Lower lobe of right lung (tissue), 2 donors: Measurements from ENCODE around the gene GLI3. TPM values are rescaled to one million over a fixed set of nuclear protein-coding genes. Genes with fewer than 3 reads are reported as not detected.

ENCODE experiments used
- ATAC-seq, 2 donors: fragments of 200-7000 bp; cut with Tn5 transposase; one replicate each; pipeline ENCODE4 v1.9.1; 2020 to 2022; ENCODE audit warnings: mild to moderate bottlenecking in 2 of 2, moderate library complexity in 2 of 2
- DNase-seq: peaks from one replicate; pipeline ENCODE4 v3.0.0-alpha.2; 2020
- H3K27ac ChIP-seq: fragments of 200-600 bp; one replicate; pipeline ENCODE4 v1.8.0; 2022
- H3K27me3 ChIP-seq: fragments of 200-600 bp; one replicate; pipeline ENCODE4 v1.8.0; 2022; ENCODE audit warnings: low read depth
- H3K36me3 ChIP-seq: fragments of 200-600 bp; one replicate; pipeline ENCODE4 v1.8.0; 2022; ENCODE audit warnings: mild to moderate bottlenecking
- H3K4me1 ChIP-seq: fragments of 200-600 bp; one replicate; pipeline ENCODE4 v1.8.0; 2022
- H3K4me3 ChIP-seq: fragments of 200-600 bp; one replicate; pipeline ENCODE4 v1.8.0; 2022; ENCODE audit warnings: mild to moderate bottlenecking
- H3K9me3 ChIP-seq: fragments of 200-600 bp; one replicate; pipeline ENCODE4 v1.8.0; 2022
- intact Hi-C: fragments of 100-400 bp; cut with DNase I; formaldehyde crosslinking; loops from one replicate; pipeline ENCODE4 v1.11.0; 2022
- total RNA-seq: library from RNA; stranded (reverse); fragmentation: NEBNext Ultra II Directional; extraction: Animal tissue kit (Norgen Biotek cat#: 25700); gene quantifications from one replicate; pipeline ENCODE4 v1.2.1, GENCODE V29; 2021
- TF ChIP-seq, protein P1 (sequence below): fragments of 200-600 bp; IDR thresholded peaks from one replicate; pipeline ENCODE4 v1.8.0; 2022; ENCODE audit warnings: antibody characterized with exemption, mild to moderate bottlenecking
- donor health status: DM: no; HTN: yes; CAD: no; lungs with severe emphysema.

Gene GLI3
- total RNA-seq, 1 donor from 2014 or later: 20.7 TPM

GRCh38 chr7:42084263-42084662, 152.7 kb downstream of the GLI3 start:
- TF ChIP-seq, protein P1, sequence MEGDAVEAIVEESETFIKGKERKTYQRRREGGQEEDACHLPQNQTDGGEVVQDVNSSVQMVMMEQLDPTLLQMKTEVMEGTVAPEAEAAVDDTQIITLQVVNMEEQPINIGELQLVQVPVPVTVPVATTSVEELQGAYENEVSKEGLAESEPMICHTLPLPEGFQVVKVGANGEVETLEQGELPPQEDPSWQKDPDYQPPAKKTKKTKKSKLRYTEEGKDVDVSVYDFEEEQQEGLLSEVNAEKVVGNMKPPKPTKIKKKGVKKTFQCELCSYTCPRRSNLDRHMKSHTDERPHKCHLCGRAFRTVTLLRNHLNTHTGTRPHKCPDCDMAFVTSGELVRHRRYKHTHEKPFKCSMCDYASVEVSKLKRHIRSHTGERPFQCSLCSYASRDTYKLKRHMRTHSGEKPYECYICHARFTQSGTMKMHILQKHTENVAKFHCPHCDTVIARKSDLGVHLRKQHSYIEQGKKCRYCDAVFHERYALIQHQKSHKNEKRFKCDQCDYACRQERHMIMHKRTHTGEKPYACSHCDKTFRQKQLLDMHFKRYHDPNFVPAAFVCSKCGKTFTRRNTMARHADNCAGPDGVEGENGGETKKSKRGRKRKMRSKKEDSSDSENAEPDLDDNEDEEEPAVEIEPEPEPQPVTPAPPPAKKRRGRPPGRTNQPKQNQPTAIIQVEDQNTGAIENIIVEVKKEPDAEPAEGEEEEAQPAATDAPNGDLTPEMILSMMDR: no peak
- no peak for DNase-seq
- no peak overlapping the region for H3K4me3 ChIP-seq
- no peaks in the 10 kb centered on the region for H3K27me3 ChIP-seq
- H3K4me1 ChIP-seq: peaks cover 9% of the 10 kb centered on the region
- H3K27ac ChIP-seq: no peak overlapping the region
- no peak for ATAC-seq
- intact Hi-C loops: no loop called here
- H3K9me3 ChIP-seq: no peaks in the 10 kb centered on the region
- no peaks in the 10 kb centered on the region for H3K36me3 ChIP-seq

DNA sequence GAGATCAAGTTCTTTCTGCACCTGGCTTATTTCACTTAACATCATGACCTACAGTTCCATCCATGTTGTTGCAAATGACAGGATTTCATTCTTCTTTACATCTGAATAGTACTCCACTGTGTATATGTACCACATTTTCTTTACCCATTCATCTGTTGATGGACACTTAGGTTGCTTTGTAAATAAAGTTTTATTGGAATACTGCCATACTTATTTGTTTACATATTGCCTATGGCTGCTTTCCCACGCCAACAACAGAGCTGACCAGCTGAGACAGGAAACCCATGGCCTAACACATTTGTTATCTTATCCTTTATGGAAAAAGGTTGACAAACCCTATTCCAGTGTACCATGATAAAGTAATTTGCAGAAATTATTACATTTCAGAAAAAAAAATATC, 153.7 kb downstream of the GLI3 start:
- Histone ChIP-seq H3K4me1 (peaks cover 9% of the 10 kb centered on the region), H3K9me3 (no peaks in the 10 kb centered on the region), H3K27me3 (no peaks in the 10 kb centered on the region), H3K4me3 (no peak overlapping the region), H3K27ac (no peak overlapping the region), H3K36me3 (no peaks in the 10 kb centered on the region)
- ATAC-seq: no peak
- TF ChIP-seq, protein P1: no peak
- no peak for DNase-seq
- intact Hi-C loops: no loop called here

DNA sequence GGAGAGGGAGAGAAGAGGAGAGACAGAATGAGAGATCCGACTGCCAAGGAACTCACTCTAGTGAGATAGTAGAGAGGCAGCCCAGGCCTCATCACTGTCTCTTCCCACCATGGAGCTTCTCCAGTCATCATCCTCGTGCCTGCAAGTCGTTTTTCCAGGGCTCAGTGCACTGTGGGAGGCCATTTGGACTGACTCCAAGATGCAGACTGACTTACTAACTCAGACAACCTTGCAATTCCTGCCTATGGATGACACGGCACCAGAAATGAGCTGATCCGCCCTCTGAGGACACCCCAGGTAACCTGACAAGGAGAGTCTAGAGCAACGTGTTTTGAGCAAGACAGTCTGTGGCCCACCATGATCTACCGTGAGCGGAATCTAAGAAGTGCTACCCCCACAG, 154.9 kb downstream of the GLI3 start:
- intact Hi-C loops: no loop called here

GRCh38 chr7:42081671-42082070, 155.3 kb downstream of the GLI3 start:
- TF ChIP-seq, protein P1: no peak
- Histone ChIP-seq H3K27ac (no peak overlapping the region), H3K4me1 (peaks cover 9% of the 10 kb centered on the region), H3K36me3 (no peaks in the 10 kb centered on the region), H3K4me3 (no peak overlapping the region), H3K27me3 (no peaks in the 10 kb centered on the region), H3K9me3 (no peaks in the 10 kb centered on the region)
- ATAC-seq (peak in 1 of 2 donors; percentile 59), DNase-seq (no peak)
- intact Hi-C loops: no loop called here

More for the DNA sequence above, 154.9 kb downstream of the GLI3 start:
- Histone ChIP-seq H3K4me1 (peaks cover 9% of the 10 kb centered on the region), H3K27ac (no peak overlapping the region), H3K36me3 (no peaks in the 10 kb centered on the region), H3K9me3 (no peaks in the 10 kb centered on the region), H3K4me3 (no peak overlapping the region), H3K27me3 (no peaks in the 10 kb centered on the region)
- ATAC-seq (no peak), DNase-seq (no peak)
- TF ChIP-seq, protein P1: no peak

- ATAC-seq (peak in 1 of 2 donors; percentile 33), DNase-seq (no peak)
- Histone ChIP-seq H3K4me3 (no peak overlapping the region), H3K27ac (no peak overlapping the region), H3K9me3 (no peaks in the 10 kb centered on the region), H3K36me3 (no peaks in the 10 kb centered on the region), H3K27me3 (no peaks in the 10 kb centered on the region), H3K4me1 (peaks cover 9% of the 10 kb centered on the region)
- intact Hi-C loops: no loop called here
- TF ChIP-seq, protein P1: no peak
Measured at GRCh38 chr7:42080841-42081586, 156.0 kb downstream of the GLI3 start.
